Prostate gland (tissue), 2 donors: Measurements from ENCODE around the gene GNE. TPM values are rescaled to one million over a fixed set of nuclear protein-coding genes. Genes with fewer than 3 reads are reported as not detected.

Experiments used
- DNase-seq: peaks from one replicate; pipeline ENCODE4 v3.0.0-alpha.2; 2019; ENCODE audit warnings: low spot score
- H3K27ac ChIP-seq, 2 donors: fragments of 200-600 bp; sonication (generic); 2 replicates each; pipeline ENCODE4 v1.5.1; 2017 to 2019
- H3K27me3 ChIP-seq: fragments of 200-600 bp; sonication (generic); replicated peaks from 2 replicates; pipeline ENCODE4 v1.5.1; 2019; ENCODE audit not compliant: insufficient read depth
- H3K36me3 ChIP-seq, 2 donors: fragments of 200-600 bp; sonication (generic); 1 replicate in 1 of 2; 2 replicates in 1 of 2; pipeline versions ENCODE4 v1.5.1 to v1.8.1; 2017 to 2019
- H3K4me1 ChIP-seq: fragments of 200-600 bp; sonication (generic); replicated peaks from 2 replicates; pipeline ENCODE4 v1.5.1; 2019
- H3K4me3 ChIP-seq, 2 donors: fragments of 200-600 bp; sonication (generic); 2 replicates each; pipeline ENCODE4 v1.5.1; 2017 to 2019
- H3K9me3 ChIP-seq: fragments of 200-600 bp; sonication (generic); 2 replicates; pipeline ENCODE4 v1.5.1; 2017
- POLR2A ChIP-seq: fragments of 450-650 bp; IDR thresholded peaks from one replicate; pipeline ENCODE4 v1.6.1; 2016; ENCODE audit warnings: antibody characterized with exemption, mild to moderate bottlenecking
- POLR2AphosphoS5 ChIP-seq: sonication (generic); formaldehyde crosslinking; IDR thresholded peaks from one replicate; pipeline ENCODE4 v1.6.1; 2017; ENCODE audit warnings: antibody characterized with exemption
- whole genome bisulfite sequencing: methylation state at CpG from one replicate; pipeline ENCODE4 v1.1.5; 2018; 5-methylcytosine and 5-hydroxymethylcytosine counted together
- intact Hi-C: fragments of 100-400 bp; cut with DNase I; formaldehyde crosslinking; loops from one replicate; pipeline ENCODE4 v1.14.2; 2022
- total RNA-seq, 2 donors: library from RNA; depleted of rRNA; stranded (reverse); fragments of >200 nt; gene quantifications; one replicate each; pipeline ENCODE4 v1.1.0, GENCODE V29; 2016
- TF ChIP-seq, protein P1 (sequence below), 4 experiments: fragments of 200-600 bp in 2 of 4; fragments of 450-650 bp in 2 of 4; sonication (generic) in 2 of 4; IDR thresholded peaks; 1 replicate in 3 of 4; 2 replicates in 1 of 4; pipeline ENCODE4 v1.5.1; 2016 to 2019; ENCODE audit warnings: antibody characterized with exemption in 4 of 4, mild to moderate bottlenecking in 2 of 4, moderate library complexity in 2 of 4

GNE gene
- total RNA-seq, 2 donors from 2014 or later: 34.5 to 54.0 TPM

- H3K27me3 ChIP-seq: no peaks in the 10 kb centered on the region
- no peaks in the 10 kb centered on the region for H3K36me3 ChIP-seq
- no peaks in the 10 kb centered on the region for H3K9me3 ChIP-seq
Measured at GRCh38 chr9:36169708-36170107, 88.5 kb downstream of the GNE start.

GRCh38 chr9:36169166-36169565, 89.1 kb downstream of the GNE start, which contains the start of gene CCIN:
CCIN (plus strand) TSS chr9:36169388; CDS start chr9:36169503, 115 bp downstream.
- no peaks in the 10 kb centered on the region for H3K27me3 ChIP-seq
- 92% methylated on average over 6 of the region's 6 CpGs for WGBS
- intact Hi-C loops: loop anchor here (10.0 kb wide), 1 partner anchor 224 kb away; no protein-coding TSS in a partner anchor
- peaks cover 3% of the 10 kb centered on the region for H3K4me1 ChIP-seq
- no peaks in the 10 kb centered on the region for H3K36me3 ChIP-seq
- TF ChIP-seq, protein P1, sequence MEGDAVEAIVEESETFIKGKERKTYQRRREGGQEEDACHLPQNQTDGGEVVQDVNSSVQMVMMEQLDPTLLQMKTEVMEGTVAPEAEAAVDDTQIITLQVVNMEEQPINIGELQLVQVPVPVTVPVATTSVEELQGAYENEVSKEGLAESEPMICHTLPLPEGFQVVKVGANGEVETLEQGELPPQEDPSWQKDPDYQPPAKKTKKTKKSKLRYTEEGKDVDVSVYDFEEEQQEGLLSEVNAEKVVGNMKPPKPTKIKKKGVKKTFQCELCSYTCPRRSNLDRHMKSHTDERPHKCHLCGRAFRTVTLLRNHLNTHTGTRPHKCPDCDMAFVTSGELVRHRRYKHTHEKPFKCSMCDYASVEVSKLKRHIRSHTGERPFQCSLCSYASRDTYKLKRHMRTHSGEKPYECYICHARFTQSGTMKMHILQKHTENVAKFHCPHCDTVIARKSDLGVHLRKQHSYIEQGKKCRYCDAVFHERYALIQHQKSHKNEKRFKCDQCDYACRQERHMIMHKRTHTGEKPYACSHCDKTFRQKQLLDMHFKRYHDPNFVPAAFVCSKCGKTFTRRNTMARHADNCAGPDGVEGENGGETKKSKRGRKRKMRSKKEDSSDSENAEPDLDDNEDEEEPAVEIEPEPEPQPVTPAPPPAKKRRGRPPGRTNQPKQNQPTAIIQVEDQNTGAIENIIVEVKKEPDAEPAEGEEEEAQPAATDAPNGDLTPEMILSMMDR (IDR thresholded peaks at IDR 0.05): no peak
- TF ChIP-seq POLR2AphosphoS5 (no peak), POLR2A (no peak)
- no peak within 1 kb of the TSS for H3K27ac ChIP-seq
- H3K4me3 ChIP-seq: no peak within 1 kb of the TSS
- DNase-seq: no peak
- no peaks in the 10 kb centered on the region for H3K9me3 ChIP-seq

More at GRCh38 chr9:36169708-36170107, 88.5 kb downstream of the GNE start:
- intact Hi-C loops: loop anchor here (10.0 kb wide), 1 partner anchor 225 kb away; no protein-coding TSS in a partner anchor
- WGBS: 94% methylated on average over 17 of the region's 17 CpGs
- H3K27ac ChIP-seq: no peak overlapping the region
- TF ChIP-seq POLR2A (no peak), POLR2AphosphoS5 (no peak)
- TF ChIP-seq, protein P1 (IDR thresholded peaks at IDR 0.05): no peak
- H3K4me3 ChIP-seq: no peak overlapping the region
- no peak for DNase-seq
- peaks cover 3% of the 10 kb centered on the region for H3K4me1 ChIP-seq

DNA sequence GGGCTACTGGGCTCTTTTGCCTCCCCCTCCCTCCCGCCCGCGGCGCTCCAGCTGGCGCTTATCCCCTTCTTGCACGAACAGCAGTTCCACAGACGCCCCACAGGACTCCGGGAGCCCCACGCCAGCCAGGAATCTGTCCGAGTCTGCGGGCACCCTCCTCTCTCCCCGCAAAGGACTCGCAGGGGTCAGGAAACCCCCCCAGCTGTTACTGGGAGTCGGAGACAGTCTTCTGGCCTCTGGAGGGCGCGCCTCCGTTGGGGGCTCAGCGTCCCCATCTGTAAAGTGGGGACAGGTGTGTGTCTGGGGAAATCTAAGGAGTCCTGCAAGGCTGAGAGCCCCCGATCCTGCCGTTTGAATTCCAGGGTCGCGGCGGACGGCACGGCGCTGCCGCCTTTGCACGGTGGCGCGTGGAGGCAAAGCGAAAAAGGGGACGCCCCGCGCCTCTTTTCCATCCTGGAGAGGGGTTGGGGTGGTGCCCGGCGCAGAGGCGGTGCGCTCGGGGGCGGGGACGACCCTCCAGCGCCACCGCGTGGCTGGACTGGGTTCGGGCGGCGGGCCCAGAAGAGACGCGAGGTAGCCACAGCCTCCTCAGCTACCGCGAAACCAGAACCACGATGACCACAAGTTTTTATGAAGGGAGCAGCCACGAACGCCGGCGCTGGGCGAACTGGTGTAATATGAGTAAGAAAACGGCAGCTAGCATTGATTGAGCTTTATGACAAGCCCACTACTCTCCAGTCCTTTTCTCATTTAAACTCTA, 91.9 kb downstream of the GNE start:
- DNase-seq: peak; percentile 76
- Histone ChIP-seq H3K9me3 (no peaks in the 10 kb centered on the region), H3K4me1 (peaks cover 3% of the 10 kb centered on the region), H3K27ac (peak overlapping the region; percentile 61 to 68), H3K36me3 (no peaks in the 10 kb centered on the region), H3K4me3 (peak overlapping the region; percentile 34 to 40), H3K27me3 (no peaks in the 10 kb centered on the region)
- intact Hi-C loops: loop anchor here (2.0 to 10.0 kb wide), 3 partner anchors 30 to 222 kb away; partner anchors contain the start of gene GLIPR2
- TF ChIP-seq, protein P1 (IDR thresholded peaks at IDR 0.05): peak; percentile 89 to 94 (median 93)
- TF ChIP-seq POLR2AphosphoS5: peak; percentile 58
- TF ChIP-seq POLR2A: no peak
- 6% methylated on average over 56 of the region's 58 CpGs for WGBS

DNA sequence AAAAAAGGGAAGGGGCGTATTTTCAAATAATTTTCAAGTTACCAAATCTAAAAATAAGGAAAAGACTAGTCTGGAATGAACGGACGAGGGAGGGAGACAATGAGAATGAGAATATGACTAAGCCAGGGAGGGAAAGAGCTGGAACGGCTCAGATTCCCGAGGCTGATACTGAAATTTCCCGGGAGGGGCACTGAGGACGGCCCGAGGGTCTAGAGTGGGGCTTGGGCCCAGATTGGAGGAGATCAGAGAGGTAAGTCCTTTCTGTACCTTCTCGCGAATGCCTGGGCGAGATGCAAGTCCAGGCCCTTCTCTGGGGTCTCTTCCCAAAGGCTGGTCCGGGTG, 92.5 kb downstream of the GNE start:
- Histone ChIP-seq H3K27me3 (no peaks in the 10 kb centered on the region), H3K9me3 (no peaks in the 10 kb centered on the region), H3K4me3 (peak overlapping the region; percentile 34 to 40), H3K27ac (peak overlapping the region; percentile 61 to 68), H3K36me3 (no peaks in the 10 kb centered on the region), H3K4me1 (peaks cover 3% of the 10 kb centered on the region)
- DNase-seq: no peak
- 35% methylated on average over 12 of the region's 12 CpGs for WGBS
- TF ChIP-seq POLR2AphosphoS5 (no peak), POLR2A (no peak)
- TF ChIP-seq, protein P1 (IDR thresholded peaks at IDR 0.05): no peak
- intact Hi-C loops: loop anchor here (2.0 to 10.0 kb wide), 3 partner anchors 29 to 221 kb away; partner anchors contain the start of gene GLIPR2
